ENCODE data around the gene NTN4.

DNA sequence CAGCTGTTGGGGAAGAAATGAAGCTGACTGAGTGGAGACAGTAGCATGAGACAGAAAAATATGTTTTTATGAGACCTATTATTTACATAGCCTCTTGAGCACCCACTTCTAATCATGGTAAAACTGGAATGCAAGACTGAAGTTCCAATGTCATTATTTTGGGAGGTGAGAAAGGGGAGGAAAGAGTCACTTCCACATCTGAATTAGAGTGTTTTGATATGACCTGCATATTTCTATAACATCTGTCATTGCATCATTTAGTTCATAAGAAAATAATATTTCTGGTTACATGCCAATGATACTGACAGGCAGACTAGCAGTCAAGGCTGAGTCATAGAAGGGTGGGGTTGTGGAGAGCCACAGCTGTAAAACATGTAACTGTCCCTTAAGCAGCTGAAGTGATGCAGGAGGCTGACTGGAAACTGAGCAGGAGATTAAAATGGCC lies 26.7 kb downstream of the NTN4 start:
- no peak for TF ChIP-seq POLR2AphosphoS5 (IDR thresholded peaks at IDR 0.05; ENCODE audit: low read depth, low read length)
- TF ChIP-seq REST (IDR thresholded peaks at IDR 0.05; ENCODE audit: insufficient read depth in 1 of 2, low read depth in 2 of 2, low read length in 2 of 2): no peak
- TF ChIP-seq TAF1 (IDR thresholded peaks at IDR 0.05; ENCODE audit: borderline replicate concordance, insufficient read depth, low read length): peak; percentile 31; the same call in 1 of the 2 replicates
- TF ChIP-seq SIN3A (IDR thresholded peaks at IDR 0.05; ENCODE audit: borderline replicate concordance, insufficient read depth, low read length): peak; percentile 64; the same call in 1 of the 2 replicates
- no peak for TF ChIP-seq FOXP2 (optimal IDR thresholded peaks at IDR 0.05; ENCODE audit: borderline replicate concordance, extremely low read depth, extremely low read length, insufficient read depth)

All from PFSK-1 (cell line).